GM19351 (cell line): ENCODE results near the gene SRSF11.

Experiments
- ATAC-seq: cut with Tn5 transposase; IDR thresholded peaks from one replicate; pipeline ENCODE4 v1.9.1; 2021; ENCODE audit warnings: mild to moderate bottlenecking, moderate library complexity; ENCODE audit not compliant: unreplicated experiment

The SRSF11 gene

GRCh38 chr1:70299472-70299871, 78.3 kb downstream of the SRSF11 start:
- ATAC-seq: no peak
